Prostate gland (tissue), 2 donors: Measurements from ENCODE around the gene CFAP99. TPM values are rescaled to one million over a fixed set of nuclear protein-coding genes. Genes with fewer than 3 reads are reported as not detected.

ENCODE experiments used
- DNase-seq: peaks from one replicate; pipeline ENCODE4 v3.0.0-alpha.2; 2019; ENCODE audit warnings: low spot score
- H3K27ac ChIP-seq, 2 donors: fragments of 200-600 bp; sonication (generic); 2 replicates each; pipeline ENCODE4 v1.5.1; 2017 to 2019
- H3K27me3 ChIP-seq: fragments of 200-600 bp; sonication (generic); replicated peaks from 2 replicates; pipeline ENCODE4 v1.5.1; 2019; ENCODE audit not compliant: insufficient read depth
- H3K36me3 ChIP-seq, 2 donors: fragments of 200-600 bp; sonication (generic); 1 replicate in 1 of 2; 2 replicates in 1 of 2; pipeline versions ENCODE4 v1.5.1 to v1.8.1; 2017 to 2019
- H3K4me1 ChIP-seq: fragments of 200-600 bp; sonication (generic); replicated peaks from 2 replicates; pipeline ENCODE4 v1.5.1; 2019
- H3K4me3 ChIP-seq, 2 donors: fragments of 200-600 bp; sonication (generic); 2 replicates each; pipeline ENCODE4 v1.5.1; 2017 to 2019
- H3K9me3 ChIP-seq: fragments of 200-600 bp; sonication (generic); 2 replicates; pipeline ENCODE4 v1.5.1; 2017
- CTCF ChIP-seq, 4 experiments: fragments of 200-600 bp in 2 of 4; fragments of 450-650 bp in 2 of 4; sonication (generic) in 2 of 4; IDR thresholded peaks; 1 replicate in 3 of 4; 2 replicates in 1 of 4; pipeline ENCODE4 v1.5.1; 2016 to 2019; ENCODE audit warnings: antibody characterized with exemption in 4 of 4, mild to moderate bottlenecking in 2 of 4, moderate library complexity in 2 of 4
- POLR2A ChIP-seq: fragments of 450-650 bp; IDR thresholded peaks from one replicate; pipeline ENCODE4 v1.6.1; 2016; ENCODE audit warnings: antibody characterized with exemption, mild to moderate bottlenecking
- POLR2AphosphoS5 ChIP-seq: sonication (generic); formaldehyde crosslinking; IDR thresholded peaks from one replicate; pipeline ENCODE4 v1.6.1; 2017; ENCODE audit warnings: antibody characterized with exemption
- WGBS: methylation state at CpG from one replicate; pipeline ENCODE4 v1.1.5; 2018; 5-methylcytosine and 5-hydroxymethylcytosine counted together
- intact Hi-C: fragments of 100-400 bp; cut with DNase I; formaldehyde crosslinking; loops from one replicate; pipeline ENCODE4 v1.14.2; 2022
- total RNA-seq, 2 donors: library from RNA; depleted of rRNA; stranded (reverse); fragments of >200 nt; gene quantifications; one replicate each; pipeline ENCODE4 v1.1.0, GENCODE V29; 2016

Gene CFAP99
- total RNA-seq, 2 donors from 2014 or later: 0.18 to 7.4 TPM

- H3K36me3 ChIP-seq: no peaks in the 10 kb centered on the region
- intact Hi-C loops: loop anchor here (10.0 kb wide), 1 partner anchor 148 kb away; the partner anchor contains the start of gene MXD4
- 22% methylated on average over 23 of the region's 30 CpGs for WGBS
- no peak overlapping the region for H3K4me3 ChIP-seq
- no peaks in the 10 kb centered on the region for H3K9me3 ChIP-seq
- TF ChIP-seq CTCF (IDR thresholded peaks at IDR 0.05): peak in 2 of 4 experiments; percentile 44 to 52
- no peak for TF ChIP-seq POLR2A
- TF ChIP-seq POLR2AphosphoS5: no peak
- H3K27me3 ChIP-seq: no peaks in the 10 kb centered on the region
- H3K27ac ChIP-seq: peak overlapping the region in 1 of 2 donors; percentile 6
- peaks cover 2% of the 10 kb centered on the region for H3K4me1 ChIP-seq
- DNase-seq: peak; percentile 69
Observed at GRCh38 chr4:2412885-2413716, 5.7 kb upstream of the CFAP99 start.

GRCh38 chr4:2413821-2414610 lies 4.7 kb upstream of the CFAP99 start:
- no peaks in the 10 kb centered on the region for H3K27me3 ChIP-seq
- no peak overlapping the region for H3K4me3 ChIP-seq
- H3K9me3 ChIP-seq: no peaks in the 10 kb centered on the region
- intact Hi-C loops: loop anchor here (10.0 kb wide), 1 partner anchor 149 kb away; the partner anchor contains the start of gene MXD4
- 62% methylated on average over 14 of the region's 14 CpGs for WGBS
- TF ChIP-seq POLR2A (no peak), CTCF (IDR thresholded peaks at IDR 0.05) (no peak), POLR2AphosphoS5 (no peak)
- H3K4me1 ChIP-seq: peaks cover 2% of the 10 kb centered on the region
- no peaks in the 10 kb centered on the region for H3K36me3 ChIP-seq
- no peak for DNase-seq
- H3K27ac ChIP-seq: peak overlapping the region in 1 of 2 donors; percentile 6

- 95% methylated on average over 3 of the region's 3 CpGs for WGBS
- TF ChIP-seq POLR2A: no peak
- TF ChIP-seq CTCF (IDR thresholded peaks at IDR 0.05): no peak
- TF ChIP-seq POLR2AphosphoS5: no peak
- Histone ChIP-seq H3K9me3 (no peaks in the 10 kb centered on the region), H3K4me3 (no peak overlapping the region), H3K36me3 (no peaks in the 10 kb centered on the region), H3K27me3 (no peaks in the 10 kb centered on the region), H3K4me1 (peaks cover 7% of the 10 kb centered on the region), H3K27ac (no peak overlapping the region)
- DNase-seq: no peak
- intact Hi-C loops: loop anchor here (5.0 to 10.0 kb wide), 3 partner anchors 52 to 547 kb away; partner anchors contain the start of genes GRK4, MXD4, NOP14 and RNF4
Observed at GRCh38 chr4:2415213-2415612, 3.5 kb upstream of the CFAP99 start.

GRCh38 chr4:2415881-2416563 lies 2.7 kb upstream of the CFAP99 start:
- Histone ChIP-seq H3K27ac (no peak overlapping the region), H3K9me3 (no peaks in the 10 kb centered on the region), H3K27me3 (no peaks in the 10 kb centered on the region), H3K4me3 (no peak overlapping the region), H3K4me1 (peaks cover 7% of the 10 kb centered on the region), H3K36me3 (no peaks in the 10 kb centered on the region)
- DNase-seq: no peak
- TF ChIP-seq POLR2A: no peak
- TF ChIP-seq CTCF (IDR thresholded peaks at IDR 0.05): no peak
- TF ChIP-seq POLR2AphosphoS5: no peak
- intact Hi-C loops: loop anchor here (5.0 to 10.0 kb wide), 3 partner anchors 51 to 546 kb away; partner anchors contain the start of genes GRK4, MXD4, NOP14 and RNF4
- 66% methylated on average over 17 of the region's 17 CpGs for WGBS
